Panc1 (cell line): ENCODE data around the gene USH2A. TPM values are rescaled to one million over a fixed set of nuclear protein-coding genes. Genes with fewer than 3 reads are reported as not detected.

Experiments used
- ATAC-seq: fragments of 200-7000 bp; cut with Tn5 transposase; 2 replicates; pipeline ENCODE4 v1.9.1; 2020; ENCODE audit warnings: mild to moderate bottlenecking, moderate library complexity
- BruUV-seq: library from RNA; stranded (reverse); fragments of 400-500 nt; replicated peaks from 2 replicates; lab custom pipeline; 2021; lab: Mats Ljungman, UMichigan
- CTCF ChIA-PET: fragments of 300-600 bp; sonication (Branson Sonifier 250); formaldehyde crosslinking; loops from one replicate; lab custom pipeline; 2022; ENCODE audit warnings: antibody characterized with exemption; lab: Charles Lee
- POLR2A ChIA-PET: fragments of 300-600 bp; sonication (Branson Sonifier 250); formaldehyde crosslinking; loops from one replicate; lab custom pipeline; 2022; ENCODE audit warnings: antibody characterized with exemption; lab: Charles Lee
- DNase-seq: peaks from one replicate; pipeline ENCODE4 v3.0.0-alpha.2; 2010; ENCODE audit warnings: low read depth, low spot score
- H3K27ac ChIP-seq: 2 replicates; pipeline ENCODE4 v1.5.1; 2011; ENCODE audit warnings: mild to moderate bottlenecking, low read length, inconsistent platforms
- H3K27me3 ChIP-seq: fragments of 200-500 bp; sonication (Bioruptor generic); 2 replicates; pipeline ENCODE4 v1.6.0; 2014; ENCODE audit warnings: low read length, inconsistent platforms; ENCODE audit not compliant: control insufficient read depth, insufficient read depth
- H3K36me3 ChIP-seq: fragments of 200-500 bp; sonication (Bioruptor generic); 2 replicates; pipeline ENCODE4 v1.5.1; 2014; ENCODE audit warnings: inconsistent platforms, mild to moderate bottlenecking, low read length, moderate library complexity; ENCODE audit not compliant: control insufficient read depth, insufficient read depth
- H3K4me1 ChIP-seq: 2 replicates; pipeline ENCODE4 v1.5.1; 2011; ENCODE audit warnings: inconsistent platforms, mild to moderate bottlenecking, low read length, moderate library complexity; ENCODE audit not compliant: control insufficient read depth, insufficient read depth
- H3K4me3 ChIP-seq, 2 experiments: 2 replicates each; pipeline ENCODE4 v1.5.1; 2011 to 2012; ENCODE audit warnings: low read depth in 2 of 2, low read length in 2 of 2, mild to moderate bottlenecking in 2 of 2, inconsistent platforms in 1 of 2, moderate library complexity in 1 of 2
- H3K9me3 ChIP-seq: fragments of 200-500 bp; sonication (Bioruptor generic); 2 replicates; pipeline ENCODE4 v1.5.1; 2014; ENCODE audit warnings: low read depth, mild to moderate bottlenecking, inconsistent platforms, low read length, moderate library complexity; ENCODE audit not compliant: control insufficient read depth, insufficient read depth
- CTCF ChIP-seq: fragments of 450-650 bp; IDR thresholded peaks from 2 replicates; pipeline ENCODE4 v1.5.1; 2017; ENCODE audit warnings: mild to moderate bottlenecking
- POLR2AphosphoS5 ChIP-seq: IDR thresholded peaks from 2 replicates; pipeline ENCODE4 v1.6.1; 2012; ENCODE audit warnings: mild to moderate bottlenecking, low read depth, low read length, moderate library complexity
- REST ChIP-seq, 2 experiments: IDR thresholded peaks; 2 replicates each; pipeline ENCODE4 v1.6.1; 2011 to 2012; ENCODE audit warnings: low read depth in 2 of 2, control low read depth in 1 of 2, low read length in 1 of 2, mild to moderate bottlenecking in 1 of 2, moderate library complexity in 1 of 2; ENCODE audit not compliant: insufficient read depth in 1 of 2
- SIN3A ChIP-seq: IDR thresholded peaks from 2 replicates; pipeline ENCODE4 v1.6.1; 2012; ENCODE audit warnings: low read depth, mild to moderate bottlenecking, low read length, moderate library complexity, borderline replicate concordance; ENCODE audit not compliant: insufficient read depth
- TCF7L2 ChIP-seq: IDR thresholded peaks from 2 replicates; pipeline ENCODE4 v1.6.1; 2011; ENCODE audit warnings: mild to moderate bottlenecking, low read depth, low read length, inconsistent platforms
- in situ Hi-C: cut with HindIII; loops from 2 replicates; pipeline ENCODE4 v1.10.0; 2016; ENCODE audit warnings: low sequenced_read_pairs, low pct_unique_long_range_greater_than_20kb
- intact Hi-C: fragments of 100-400 bp; cut with micrococcal nuclease; formaldehyde crosslinking; loops from one replicate; pipeline ENCODE4 v1.10.0; 2022; ENCODE audit not compliant: unreplicated experiment
- total RNA-seq: library from RNA; stranded (reverse); gene quantifications from one replicate; pipeline ENCODE4 v1.2.1, GENCODE V29; 2021; ENCODE audit not compliant: unreplicated experiment

Gene USH2A
- total RNA-seq, 1 experiment from 2014 or later, result not detected

- no peak for TF ChIP-seq CTCF
- no peak for TF ChIP-seq SIN3A
- no peak for TF ChIP-seq POLR2AphosphoS5
- no peak for TF ChIP-seq REST (IDR thresholded peaks at IDR 0.05; ENCODE audit: insufficient read depth in 1 of 2, low read depth in 2 of 2, low read length in 1 of 2)
- no peak for TF ChIP-seq TCF7L2
- Histone ChIP-seq H3K27me3 (no peaks in the 10 kb centered on the region), H3K4me3 (no peak overlapping the region), H3K27ac (no peak overlapping the region), H3K36me3 (no peaks in the 10 kb centered on the region), H3K4me1 (no peaks in the 10 kb centered on the region), H3K9me3 (no peaks in the 10 kb centered on the region)
- BruUV-seq, result no TSS peak
- intact Hi-C loops, result no loop called here
- in situ Hi-C loops, result no loop called here
- CTCF ChIA-PET, result no interaction called here
- DNase-seq (no peak), ATAC-seq (no peak)
- POLR2A ChIA-PET, result no interaction called here
Measured at GRCh38 chr1:215657047-215657446, 766.2 kb downstream of the USH2A start.

- DNase-seq, result no peak
- ChIA-PET CTCF (no interaction called here), POLR2A (no interaction called here)
- in situ Hi-C loops (no loop called here), intact Hi-C loops (no loop called here)
- BruUV-seq, result no TSS peak
- Histone ChIP-seq H3K36me3 (no peaks in the 10 kb centered on the region), H3K4me3 (no peak overlapping the region), H3K4me1 (no peaks in the 10 kb centered on the region), H3K9me3 (no peaks in the 10 kb centered on the region), H3K27ac (no peak overlapping the region), H3K27me3 (no peaks in the 10 kb centered on the region; the same call in 1 of the 2 replicates)
- TF ChIP-seq SIN3A (no peak), TCF7L2 (no peak), REST (IDR thresholded peaks at IDR 0.05; ENCODE audit: insufficient read depth in 1 of 2, low read depth in 2 of 2, low read length in 1 of 2) (no peak), POLR2AphosphoS5 (no peak)
- no peak for ATAC-seq
Measured at GRCh38 chr1:215652371-215652770, 770.9 kb downstream of the USH2A start.
